ENCODE measurements around the gene ADPRH. TPM values are rescaled to one million over a fixed set of nuclear protein-coding genes. Genes with fewer than 3 reads are reported as not detected.
"Not testable (repeated sequence)": the region's sequence is repeated elsewhere in the genome, so short reads cannot be mapped to it uniquely, and the experiment has no call there.

The ADPRH gene
- polyA plus RNA-seq, 3 donors = 10.6 to 37.8 (median 31.5) TPM

DNA sequence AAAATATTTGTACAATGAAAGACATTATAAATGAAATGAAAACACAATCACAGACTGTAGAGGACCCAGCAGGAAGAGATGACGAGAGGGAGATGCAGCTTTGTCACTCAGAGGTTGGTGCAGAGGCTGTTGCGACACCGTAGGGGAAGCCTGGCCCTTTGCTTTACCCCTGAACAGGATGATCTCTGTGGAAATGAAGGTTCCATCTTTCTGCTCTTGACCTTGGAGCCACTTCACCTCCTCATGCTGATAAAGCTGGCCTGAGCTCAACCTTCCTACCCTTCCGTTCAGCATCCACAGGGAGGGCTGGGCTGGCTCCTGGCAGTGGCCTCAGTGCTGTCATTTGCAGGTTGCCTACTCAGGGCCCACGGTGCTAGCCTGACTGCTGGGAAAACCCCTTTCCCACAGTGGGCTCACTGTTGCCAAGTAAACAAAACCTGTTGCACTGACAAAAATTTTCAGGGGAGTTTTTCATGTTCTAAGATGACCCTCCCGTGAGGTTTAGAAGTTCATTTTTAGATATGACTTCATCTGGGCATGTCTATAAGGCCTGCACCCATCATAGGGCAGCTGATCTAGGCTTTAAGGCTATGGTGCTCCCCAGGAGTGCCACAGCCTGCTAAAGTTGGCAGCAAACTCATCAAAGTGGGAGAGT lies 16.9 kb upstream of the ADPRH start:
- no peaks in the 10 kb centered on the region for H3K27me3 ChIP-seq (ENCODE audit: control insufficient read depth in 2 of 2, insufficient read depth in 2 of 2, low read length in 2 of 2)
- no peaks in the 10 kb centered on the region for H3K36me3 ChIP-seq (replicated peaks in 1 of 2; ENCODE audit: control insufficient read depth in 1 of 2, insufficient read depth in 2 of 2, low read length in 2 of 2)
- H3K27ac ChIP-seq (ENCODE audit: low read depth in 1 of 2, low read length in 2 of 2) = peak overlapping the region; percentile 85 to 95
- no peak overlapping the region for H3K4me2 ChIP-seq (replicated peaks; ENCODE audit: extremely low read depth, low read length, poor library complexity, severe bottlenecking)
- Mint-ChIP-seq H3K27ac (peak overlapping the region; percentile 94 to 98 (median 97)), H3K36me3 (peaks cover 0 to 2% of the 10 kb centered on the region in 2 donors), H3K4me1 (peaks cover 37% of the 10 kb centered on the region), H3K27me3 (ENCODE audit: low read depth in 3 of 3) (peaks cover 0 to 2% (median 1%) of the 10 kb centered on the region in 3 donors), H3K9me3 (no peaks in the 10 kb centered on the region), H3K4me3 (peak overlapping the region in 1 of 2 donors; percentile 30)
- peaks cover 31 to 33% of the 10 kb centered on the region in 2 donors for H3K4me1 ChIP-seq (ENCODE audit: control insufficient read depth in 1 of 2, insufficient read depth in 2 of 2, low read length in 2 of 2)
- peak overlapping the region; percentile 45 for H3K9ac ChIP-seq (ENCODE audit: insufficient read depth, low read length, poor library complexity, severe bottlenecking)
- H3K79me2 ChIP-seq (ENCODE audit: insufficient read depth, low read length) = no peaks in the 10 kb centered on the region
- H4K20me1 ChIP-seq (ENCODE audit: insufficient read depth, low read length) = no peaks in the 10 kb centered on the region
- H3K4me3 ChIP-seq (replicated peaks in 1 of 3; ENCODE audit: low read depth in 2 of 3, low read length in 3 of 3) = no peak overlapping the region
- intact Hi-C loops (cut with micrococcal nuclease) = loop anchor here in 1 of 2 donors (1.0 kb wide), 1 partner anchor 76 kb away; no protein-coding TSS in a partner anchor
- 33% methylated on average over 5 of the region's 6 CpGs for WGBS (ENCODE audit: insufficient coverage)
- TF ChIP-seq, protein P1, sequence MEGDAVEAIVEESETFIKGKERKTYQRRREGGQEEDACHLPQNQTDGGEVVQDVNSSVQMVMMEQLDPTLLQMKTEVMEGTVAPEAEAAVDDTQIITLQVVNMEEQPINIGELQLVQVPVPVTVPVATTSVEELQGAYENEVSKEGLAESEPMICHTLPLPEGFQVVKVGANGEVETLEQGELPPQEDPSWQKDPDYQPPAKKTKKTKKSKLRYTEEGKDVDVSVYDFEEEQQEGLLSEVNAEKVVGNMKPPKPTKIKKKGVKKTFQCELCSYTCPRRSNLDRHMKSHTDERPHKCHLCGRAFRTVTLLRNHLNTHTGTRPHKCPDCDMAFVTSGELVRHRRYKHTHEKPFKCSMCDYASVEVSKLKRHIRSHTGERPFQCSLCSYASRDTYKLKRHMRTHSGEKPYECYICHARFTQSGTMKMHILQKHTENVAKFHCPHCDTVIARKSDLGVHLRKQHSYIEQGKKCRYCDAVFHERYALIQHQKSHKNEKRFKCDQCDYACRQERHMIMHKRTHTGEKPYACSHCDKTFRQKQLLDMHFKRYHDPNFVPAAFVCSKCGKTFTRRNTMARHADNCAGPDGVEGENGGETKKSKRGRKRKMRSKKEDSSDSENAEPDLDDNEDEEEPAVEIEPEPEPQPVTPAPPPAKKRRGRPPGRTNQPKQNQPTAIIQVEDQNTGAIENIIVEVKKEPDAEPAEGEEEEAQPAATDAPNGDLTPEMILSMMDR (IDR thresholded peaks at IDR 0.05) = no peak
- H2AFZ ChIP-seq (ENCODE audit: insufficient read depth, low read depth, low read length, poor library complexity, severe bottlenecking) = peak overlapping the region; percentile 17
- DNase-seq = peak; percentile 91 to 97 (median 92)
- H3K9me3 ChIP-seq (replicated peaks in 1 of 2; ENCODE audit: control insufficient read depth in 1 of 2, insufficient read depth in 1 of 2, low read length in 2 of 2) = no peaks in the 10 kb centered on the region

DNA sequence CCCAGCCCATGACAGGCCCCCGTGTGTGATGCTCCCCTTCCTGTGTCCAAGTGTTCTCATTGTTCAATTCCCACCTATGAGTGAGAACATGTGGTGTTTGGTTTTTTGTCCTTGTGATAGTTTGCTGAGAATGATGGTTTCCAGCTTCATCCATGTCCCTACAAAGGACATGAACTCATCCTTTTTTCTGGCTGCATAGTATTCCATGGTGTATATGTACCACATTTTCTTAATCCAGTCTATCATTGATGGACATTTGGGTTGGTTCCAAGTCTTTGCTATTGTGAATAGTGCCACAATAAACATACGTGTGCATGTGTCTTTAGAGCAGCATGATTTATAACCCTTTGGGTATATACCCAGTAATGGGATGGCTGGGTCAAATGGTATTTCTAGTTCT lies 16.0 kb upstream of the ADPRH start:
- H3K27me3 ChIP-seq (ENCODE audit: control insufficient read depth in 2 of 2, insufficient read depth in 2 of 2, low read length in 2 of 2); H3K27ac ChIP-seq (ENCODE audit: low read depth in 1 of 2, low read length in 2 of 2); H3K4me3 ChIP-seq (replicated peaks in 1 of 3; ENCODE audit: low read depth in 2 of 3, low read length in 3 of 3); H3K27me3 Mint-ChIP-seq (ENCODE audit: low read depth in 3 of 3); H3K9me3 Mint-ChIP-seq; H2AFZ ChIP-seq (ENCODE audit: insufficient read depth, low read depth, low read length, poor library complexity, severe bottlenecking); H3K4me3 Mint-ChIP-seq; intact Hi-C loops (cut with micrococcal nuclease); H3K36me3 ChIP-seq (replicated peaks in 1 of 2; ENCODE audit: control insufficient read depth in 1 of 2, insufficient read depth in 2 of 2, low read length in 2 of 2); H3K79me2 ChIP-seq (ENCODE audit: insufficient read depth, low read length); H3K36me3 Mint-ChIP-seq; H4K20me1 ChIP-seq (ENCODE audit: insufficient read depth, low read length); H3K4me2 ChIP-seq (replicated peaks; ENCODE audit: extremely low read depth, low read length, poor library complexity, severe bottlenecking); H3K9ac ChIP-seq (ENCODE audit: insufficient read depth, low read length, poor library complexity, severe bottlenecking); H3K9me3 ChIP-seq (replicated peaks in 1 of 2; ENCODE audit: control insufficient read depth in 1 of 2, insufficient read depth in 1 of 2, low read length in 2 of 2); DNase-seq: not testable (repeated sequence)
- H3K4me1 ChIP-seq (ENCODE audit: control insufficient read depth in 1 of 2, insufficient read depth in 2 of 2, low read length in 2 of 2) = peaks cover 26 to 28% of the 10 kb centered on the region in 2 donors
- Mint-ChIP-seq H3K4me1 (peaks cover 29% of the 10 kb centered on the region), H3K27ac (peak overlapping the region in 2 of 7 donors; percentile 43 to 94)
- no CpG with 5 or more reads among the region's 2 CpGs for WGBS (ENCODE audit: insufficient coverage)

Data from CD14-positive monocyte (primary cell).